C1 segment of cervical spinal cord (tissue), 14 donors: ENCODE measurements around the gene XRN2.
"Not testable (repeated sequence)": the region's sequence is repeated elsewhere in the genome, so short reads cannot be mapped to it uniquely, and the experiment has no call there.

ENCODE experiments used
- DNase-seq, 14 donors: peaks; one replicate each; lab custom pipeline; 2025; lab: John Stamatoyannopoulos, UW

The XRN2 gene

GRCh38 chr20:21421601-21422236, 118.6 kb downstream of the XRN2 start:
- DNase-seq, result no peak

GRCh38 chr20:21423712-21424111, 120.6 kb downstream of the XRN2 start:
- not testable (repeated sequence) for DNase-seq

- DNase-seq, result no peak
Measured at GRCh38 chr20:21424846-21425245, 121.7 kb downstream of the XRN2 start.

GRCh38 chr20:21430020-21430419, 126.9 kb downstream of the XRN2 start:
- no peak for DNase-seq

- DNase-seq, result no peak
Measured at GRCh38 chr20:21432911-21433310, 129.8 kb downstream of the XRN2 start.

GRCh38 chr20:21433329-21433890, 130.3 kb downstream of the XRN2 start:
- no peak for DNase-seq

GRCh38 chr20:21435576-21435975, 132.4 kb downstream of the XRN2 start:
- no peak for DNase-seq

GRCh38 chr20:21436205-21436604, 133.1 kb downstream of the XRN2 start:
- no peak for DNase-seq

GRCh38 chr20:21437248-21437647, 134.1 kb downstream of the XRN2 start:
- DNase-seq, result no peak

- no peak for DNase-seq
Measured at GRCh38 chr20:21437816-21438215, 134.7 kb downstream of the XRN2 start.
